ENCODE measurements around the gene WFDC2.

The WFDC2 gene

GRCh38 chr20:45501600-45501999 is 32.0 kb downstream of the WFDC2 start:
- no peak for DNase-seq

- no peak for DNase-seq
Measured at GRCh38 chr20:45502561-45502960, 33.0 kb downstream of the WFDC2 start.

GRCh38 chr20:45503403-45503802 is 33.9 kb downstream of the WFDC2 start:
- DNase-seq = peak; percentile 82

GRCh38 chr20:45506398-45506797 is 36.8 kb downstream of the WFDC2 start:
- DNase-seq = no peak

GRCh38 chr20:45507011-45507820 is 37.7 kb downstream of the WFDC2 start:
- DNase-seq = peak; percentile 93

- DNase-seq = no peak
Measured at GRCh38 chr20:45508068-45508886, 38.7 kb downstream of the WFDC2 start.

GRCh38 chr20:45509091-45509490 is 39.5 kb downstream of the WFDC2 start:
- no peak for DNase-seq

- peak; percentile 78 for DNase-seq
Measured at GRCh38 chr20:45510242-45510862, 40.8 kb downstream of the WFDC2 start.

- DNase-seq = no peak
Measured at GRCh38 chr20:45515147-45515913, 45.8 kb downstream of the WFDC2 start, which contains the start of gene SPINT3. SPINT3 (minus strand) TSS chr20:45515622; CDS start chr20:45515608, 14 bp downstream.

- no peak for DNase-seq
Measured at GRCh38 chr20:45518282-45518681, 48.7 kb downstream of the WFDC2 start.

- DNase-seq = peak; percentile 64
Measured at GRCh38 chr20:45523821-45524220, 54.3 kb downstream of the WFDC2 start.

- no peak for DNase-seq
Measured at GRCh38 chr20:45527294-45527693, 57.7 kb downstream of the WFDC2 start.
